ENCODE measurements around the gene NUDT22. TPM values are rescaled to one million over a fixed set of nuclear protein-coding genes. Genes with fewer than 3 reads are reported as not detected.

NUDT22 gene
- total RNA-seq, 1 donor: 39.0 TPM

- DNase-seq (ENCODE audit: low read depth): no peak
- H3K4me3 ChIP-seq (ENCODE audit: low read depth, low read length): no peak overlapping the region
- no peak for TF ChIP-seq CTCF (IDR thresholded peaks at IDR 0.05; ENCODE audit: insufficient read depth, low read length)
Measured at GRCh38 chr11:64210301-64211020, 15.6 kb upstream of the NUDT22 start.

GRCh38 chr11:64211181-64211872, 14.7 kb upstream of the NUDT22 start:
- TF ChIP-seq CTCF (IDR thresholded peaks at IDR 0.05; ENCODE audit: insufficient read depth, low read length): no peak
- H3K4me3 ChIP-seq (ENCODE audit: low read depth, low read length): no peak overlapping the region
- DNase-seq (ENCODE audit: low read depth): no peak

GRCh38 chr11:64216879-64217278, 9.2 kb upstream of the NUDT22 start:
- no peak for DNase-seq (ENCODE audit: low read depth)
- no peak overlapping the region for H3K4me3 ChIP-seq (ENCODE audit: low read depth, low read length)
- TF ChIP-seq CTCF (IDR thresholded peaks at IDR 0.05; ENCODE audit: insufficient read depth, low read length): no peak

GRCh38 chr11:64218628-64219353, 7.3 kb upstream of the NUDT22 start:
- TF ChIP-seq CTCF (IDR thresholded peaks at IDR 0.05; ENCODE audit: insufficient read depth, low read length): no peak
- H3K4me3 ChIP-seq (ENCODE audit: low read depth, low read length): no peak overlapping the region
- DNase-seq (ENCODE audit: low read depth): no peak

GRCh38 chr11:64219354-64219684, 6.8 kb upstream of the NUDT22 start:
- DNase-seq (ENCODE audit: low read depth): no peak
- TF ChIP-seq CTCF (IDR thresholded peaks at IDR 0.05; ENCODE audit: insufficient read depth, low read length): no peak
- H3K4me3 ChIP-seq (ENCODE audit: low read depth, low read length): no peak overlapping the region

GRCh38 chr11:64219755-64220154, 6.3 kb upstream of the NUDT22 start:
- H3K4me3 ChIP-seq (ENCODE audit: low read depth, low read length): no peak overlapping the region
- DNase-seq (ENCODE audit: low read depth): no peak

More at GRCh38 chr11:64219755-64220154, 6.3 kb upstream of the NUDT22 start:
- TF ChIP-seq CTCF (IDR thresholded peaks at IDR 0.05; ENCODE audit: insufficient read depth, low read length): no peak
